DMS114 treated with DMSO at 0.1 percent for 48 hours (cell line): Measurements from ENCODE around the gene MIEF2.
A peak's percentile ranks its signal among the peaks of the same experiment; 100 is the strongest.
"Not testable (repeated sequence)": the region's sequence is repeated elsewhere in the genome, so short reads cannot be mapped to it uniquely, and the experiment has no call there.

Experiments
- DNase-seq: peaks from one replicate; lab custom pipeline; 2025; ENCODE audit not compliant: unreplicated experiment; lab: John Stamatoyannopoulos, UW

Gene MIEF2

GRCh38 chr17:18260332-18261145, at the start of gene MIEF2:
Gene MIEF2 (plus strand): TSS chr17:18260662. CDS start chr17:18262721, 2,059 bp downstream.
- DNase-seq, result peak; percentile 61

DNA sequence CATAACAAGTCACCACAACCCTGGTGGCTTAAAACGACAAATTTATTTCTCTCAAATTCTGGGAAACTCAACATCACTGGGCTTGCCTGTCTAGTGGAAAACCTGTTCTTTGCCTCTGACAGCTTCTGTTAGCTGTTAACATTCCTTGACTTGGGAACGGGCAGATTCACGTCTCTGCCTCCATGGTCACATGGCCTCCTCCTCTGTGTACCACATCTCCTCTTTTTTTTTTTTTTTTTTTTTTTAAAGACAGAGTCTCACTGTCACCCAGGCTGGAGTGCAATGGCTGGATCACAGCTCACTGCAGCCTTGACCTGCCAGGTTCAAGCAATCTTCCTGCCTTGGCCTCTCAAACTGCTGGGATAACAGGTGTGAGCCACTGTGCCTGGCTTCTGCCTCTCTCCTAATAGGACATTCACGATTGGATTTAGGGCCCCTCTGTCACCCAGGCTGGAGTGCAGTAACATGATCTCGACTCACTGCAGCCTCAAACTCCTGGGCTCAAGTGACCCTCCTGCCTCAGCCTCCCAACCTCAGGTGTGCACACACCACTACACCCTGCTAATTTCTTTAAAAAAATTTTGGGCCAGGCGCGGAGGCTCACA, 46.7 kb upstream of the MIEF2 start:
- DNase-seq, result no peak

GRCh38 chr17:18216906-18217305, 43.6 kb upstream of the MIEF2 start:
- not testable (repeated sequence) for DNase-seq

DNA sequence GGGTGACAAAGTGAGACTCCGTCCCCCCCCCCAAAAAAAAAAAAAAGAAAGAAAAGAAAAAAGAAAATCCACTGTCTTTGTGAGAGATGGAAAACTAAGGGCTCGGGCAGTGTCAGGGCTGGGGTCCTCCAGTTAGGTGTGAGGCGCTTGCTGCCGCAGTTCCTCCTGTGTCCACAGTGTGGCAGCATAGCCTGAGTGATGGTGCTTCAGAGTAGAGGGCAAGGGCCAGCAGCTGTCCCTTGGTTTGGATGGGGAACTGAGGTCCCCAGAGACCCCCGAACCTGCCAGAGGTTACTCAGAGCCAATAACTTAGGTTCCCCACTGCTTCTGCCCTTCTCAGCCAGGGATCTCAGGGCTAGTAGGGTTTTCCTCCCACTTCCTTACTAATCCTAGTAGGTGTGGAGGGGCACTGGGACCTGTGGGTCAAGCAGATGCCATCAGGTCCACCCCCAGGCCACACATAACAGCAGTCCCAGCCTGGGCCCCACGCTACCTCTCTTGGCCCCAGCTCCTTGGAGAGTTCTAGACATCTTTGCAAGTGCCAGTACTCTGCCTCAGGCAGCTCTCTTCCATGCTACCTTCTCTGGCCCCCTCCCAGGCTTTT, 42.9 kb upstream of the MIEF2 start:
- no peak for DNase-seq

GRCh38 chr17:18218756-18219415, 41.6 kb upstream of the MIEF2 start:
- DNase-seq, result no peak

DNA sequence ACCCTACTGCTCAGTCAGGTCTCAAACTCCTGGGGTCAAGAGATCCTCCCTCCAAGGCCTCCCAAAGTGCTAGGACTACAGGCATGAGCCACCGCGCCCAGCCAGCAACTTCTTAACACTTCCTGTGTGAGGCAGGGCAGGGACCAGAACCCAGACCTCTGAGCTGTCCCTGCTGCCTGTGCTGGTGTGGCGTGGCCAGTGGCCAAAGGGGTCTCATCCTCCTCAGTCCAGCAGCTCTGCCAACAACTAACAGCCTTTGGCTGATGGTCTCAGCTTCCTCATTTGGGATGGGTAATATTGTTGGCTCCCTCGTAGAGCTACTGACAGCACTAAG, 36.4 kb upstream of the MIEF2 start:
- no peak for DNase-seq

DNA sequence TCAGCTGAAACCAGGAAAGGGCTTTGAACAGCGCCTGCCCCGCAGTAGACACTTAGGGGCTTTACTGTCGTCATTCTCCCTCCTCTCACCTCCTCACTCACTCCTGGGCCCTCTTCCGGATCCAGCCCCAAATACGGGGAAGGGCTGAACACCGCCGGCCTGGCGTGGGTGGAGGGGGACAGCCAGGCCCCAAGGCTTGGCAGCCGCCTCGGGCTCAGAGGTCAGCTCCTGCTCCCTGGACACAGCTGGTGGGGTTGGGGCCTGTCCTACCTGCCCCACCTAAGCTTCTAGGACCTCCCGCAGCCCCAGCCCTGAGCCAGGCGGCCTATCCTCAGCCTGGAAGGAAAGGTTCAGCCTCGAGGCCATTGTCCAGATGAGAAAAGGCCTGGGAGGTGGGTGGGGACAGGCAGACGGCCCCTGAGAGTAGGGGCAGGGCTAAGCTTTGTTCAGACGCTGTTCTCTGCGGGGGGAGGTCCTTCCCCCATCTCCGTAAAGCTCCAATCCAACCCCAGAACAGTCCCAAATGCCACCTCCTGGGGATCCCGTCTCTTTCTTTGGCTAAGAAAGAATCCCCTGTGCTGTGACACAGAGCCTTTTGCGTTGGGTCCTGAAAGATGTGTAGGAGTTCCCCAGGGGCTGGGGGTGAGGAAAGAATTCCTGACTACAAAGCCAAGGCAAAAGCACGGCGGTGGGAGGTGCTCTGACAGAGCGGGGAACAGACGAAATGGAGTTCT, 35.9 kb upstream of the MIEF2 start:
- DNase-seq, result no peak

DNA sequence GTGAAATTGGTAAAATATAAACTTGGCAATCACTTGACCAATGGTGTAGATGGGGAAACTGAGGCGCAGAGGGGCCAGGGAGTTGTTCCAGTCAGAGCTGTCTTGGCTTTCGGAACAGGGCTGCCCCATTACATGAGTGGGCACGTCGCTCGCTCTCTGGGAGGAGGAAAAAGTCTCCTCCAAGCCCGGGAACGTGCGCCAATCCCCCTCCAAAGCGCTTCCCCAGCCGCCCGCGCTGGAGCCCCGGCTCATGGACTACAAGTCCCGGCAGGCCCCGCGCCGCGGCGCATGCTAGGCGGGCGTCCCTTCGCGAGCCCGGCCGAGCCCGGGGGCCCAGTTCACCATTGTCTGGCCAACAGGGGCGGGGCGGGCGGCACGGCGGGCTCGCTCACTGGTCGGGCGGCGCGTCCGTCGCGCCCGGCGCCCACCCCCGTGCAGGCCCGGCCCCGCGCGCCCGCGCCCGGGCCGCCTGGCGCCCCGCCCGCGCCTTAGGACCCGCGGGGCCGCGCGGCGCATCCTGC, 35.3 kb upstream of the MIEF2 start, which contains the start of gene LLGL1:
Gene LLGL1 (plus strand): TSS at position 515 of the 521 bp plus-strand sequence. CDS start 48 bp downstream, outside the sequence.
- DNase-seq, result peak; percentile 38

DNA sequence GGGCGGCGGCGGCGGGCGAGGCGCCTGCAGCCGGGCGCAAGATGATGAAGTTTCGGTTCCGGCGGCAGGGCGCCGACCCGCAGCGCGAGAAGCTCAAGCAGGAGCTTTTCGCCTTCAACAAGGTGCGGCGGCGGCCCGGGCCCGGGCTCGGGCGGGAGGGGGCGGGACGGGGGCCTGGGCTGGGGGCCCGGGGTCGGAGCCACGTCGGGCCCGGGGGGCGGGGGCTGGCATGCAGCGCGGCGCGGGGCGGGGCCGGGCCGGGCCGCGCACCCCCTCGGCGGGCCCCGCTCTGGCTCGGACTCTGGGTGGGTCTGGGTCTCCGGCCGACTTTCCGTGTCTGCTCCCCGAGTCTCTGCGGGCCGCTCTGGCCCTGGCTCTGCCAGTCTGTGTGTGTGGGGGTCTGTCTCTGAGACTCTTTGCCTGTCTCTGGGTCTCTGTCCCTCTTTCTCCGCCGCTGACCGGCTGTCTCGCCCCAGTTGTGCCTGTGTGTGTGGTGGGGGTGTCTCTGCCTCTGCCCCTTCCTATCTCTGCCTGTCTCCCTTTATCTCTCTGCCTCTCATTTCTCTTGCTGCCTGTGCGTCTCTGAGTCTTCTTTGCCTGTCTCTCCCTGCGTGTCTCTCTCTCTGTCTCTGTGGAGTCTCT, 34.7 kb upstream of the MIEF2 start:
- no peak for DNase-seq

- DNase-seq, result no peak
These were observed 34.0 kb upstream of the MIEF2 start for GRCh38 chr17:18226284-18226945.

DNA sequence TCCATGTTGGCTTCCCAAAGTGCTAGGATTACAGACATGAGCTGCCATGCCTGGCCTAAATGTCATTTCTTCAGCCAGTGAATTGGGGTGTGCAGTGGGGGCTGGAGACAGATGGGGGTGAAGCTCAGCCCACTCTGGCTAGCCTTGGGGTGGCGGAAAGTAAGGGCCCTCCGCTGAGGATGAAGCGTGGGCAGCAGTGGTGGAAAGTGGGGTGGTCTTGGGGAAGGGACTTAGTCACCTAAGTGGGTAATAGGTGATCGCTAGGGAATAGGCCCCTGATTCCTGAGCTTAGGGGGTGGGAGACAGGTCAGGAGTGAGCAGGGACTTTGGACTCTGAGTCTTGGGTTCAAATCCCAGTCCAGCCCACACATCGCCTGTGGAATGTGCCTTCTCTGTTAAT, 32.8 kb upstream of the MIEF2 start:
- DNase-seq, result no peak

DNA sequence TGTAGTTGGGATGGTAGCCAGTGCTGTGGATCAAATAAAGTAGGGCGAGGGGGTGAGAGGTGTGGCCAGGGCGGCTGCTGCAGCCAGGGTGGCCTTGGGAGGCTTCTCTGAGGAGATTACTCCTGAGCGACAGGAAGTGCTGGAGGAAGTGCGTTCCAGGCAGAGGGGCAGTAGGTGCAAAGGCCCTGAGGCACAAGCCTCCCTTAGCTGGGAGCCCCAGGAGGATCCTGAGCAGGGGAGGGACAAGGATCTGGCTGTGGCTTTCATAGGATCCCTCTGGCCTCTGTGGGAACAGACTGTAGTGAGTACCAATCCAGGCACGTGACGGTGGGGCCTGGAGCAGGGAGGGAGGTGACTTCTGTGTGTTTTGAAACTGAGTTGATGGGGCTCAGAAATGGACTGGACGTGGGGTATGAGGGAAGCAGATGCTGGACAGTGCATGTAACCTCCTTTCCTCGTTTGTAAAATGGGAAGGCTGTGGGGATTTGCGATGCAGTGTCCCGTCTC, 32.2 kb upstream of the MIEF2 start:
- DNase-seq, result no peak

DNA sequence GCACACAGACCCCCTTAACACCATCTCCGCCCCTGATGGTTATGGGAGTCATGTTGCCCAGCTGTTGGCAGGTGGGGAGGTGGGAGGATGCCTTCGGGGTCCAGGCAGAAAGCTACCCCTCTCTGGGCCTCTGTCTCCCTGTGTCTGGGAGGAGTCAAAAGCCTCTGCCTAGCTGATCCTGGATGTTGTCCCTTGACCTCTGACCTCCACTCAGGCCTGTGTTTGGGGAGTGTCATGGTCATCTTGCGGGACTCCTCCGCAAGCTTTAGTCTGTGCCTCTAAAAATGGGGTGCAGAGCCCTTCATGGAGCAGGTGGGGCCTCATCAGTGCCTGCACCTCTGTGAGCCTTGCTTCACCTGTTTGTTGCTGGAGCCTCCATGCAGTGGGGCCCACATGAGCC, 31.2 kb upstream of the MIEF2 start:
- DNase-seq, result no peak

GRCh38 chr17:18229771-18230170, 30.7 kb upstream of the MIEF2 start:
- DNase-seq, result no peak

DNA sequence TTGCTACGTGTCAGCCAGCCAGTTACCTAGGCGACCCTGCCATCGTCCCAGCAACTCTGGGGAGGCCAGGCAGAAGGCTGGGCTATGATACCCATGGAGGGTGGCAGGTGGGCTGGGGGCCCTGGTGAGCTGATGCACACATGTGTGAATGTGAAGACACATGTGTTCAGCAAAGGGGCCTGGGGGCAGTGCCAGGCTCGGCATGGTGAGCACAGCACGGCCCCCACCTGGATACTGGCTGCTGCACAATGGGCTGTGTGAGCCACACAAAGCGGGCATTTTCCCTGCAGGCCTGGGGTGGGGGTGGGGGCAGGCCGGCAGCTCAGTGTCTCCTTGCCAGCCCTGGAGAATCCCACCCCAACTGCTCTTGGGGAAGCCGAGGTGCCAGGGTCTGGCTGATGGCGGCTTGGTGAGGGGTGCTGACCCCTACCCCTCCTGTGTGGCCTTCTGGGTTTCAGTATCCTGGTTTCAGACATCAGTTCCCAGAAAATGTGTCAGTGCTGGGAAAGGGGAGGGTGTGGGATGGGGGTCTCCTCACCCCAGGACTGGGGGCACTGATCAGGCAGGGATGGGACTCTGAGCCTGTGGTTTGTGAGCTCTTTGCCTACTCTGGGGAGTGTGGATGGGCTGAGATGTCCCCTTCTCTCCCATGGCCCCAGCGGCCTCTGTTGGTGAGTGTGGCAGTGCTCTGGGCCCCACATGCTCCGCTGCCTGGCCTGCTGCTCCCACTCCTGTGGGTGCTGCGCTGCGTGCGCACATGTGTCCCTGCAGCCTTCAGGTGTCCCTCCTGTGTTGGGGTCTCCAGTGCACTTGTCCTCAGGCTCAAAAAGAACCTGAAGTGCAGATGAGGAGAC, 29.9 kb upstream of the MIEF2 start:
- DNase-seq, result no peak

GRCh38 chr17:18231164-18231563, 29.3 kb upstream of the MIEF2 start:
- no peak for DNase-seq

GRCh38 chr17:18233803-18234518, 26.5 kb upstream of the MIEF2 start:
- no peak for DNase-seq

GRCh38 chr17:18234853-18235380, 25.5 kb upstream of the MIEF2 start:
- DNase-seq, result no peak
